ENCODE data around the gene NARS2.
A peak's percentile ranks its signal among the peaks of the same experiment; 100 is the strongest.

Gene NARS2

GRCh38 chr11:78535027-78535426 lies 39.6 kb downstream of the NARS2 start:
- Histone ChIP-seq H4K91ac (ENCODE audit: low read length) (no peak overlapping the region), H2BK12ac (ENCODE audit: low read length in 2 of 2) (no peak overlapping the region), H3K36me3 (ENCODE audit: control insufficient read depth in 1 of 2, insufficient read depth in 2 of 2, low read depth in 1 of 2, low read length in 2 of 2) (peaks cover 0 to 16% of the 10 kb centered on the region in 2 experiments), H3K27me3 (ENCODE audit: control insufficient read depth in 1 of 2, insufficient read depth in 1 of 2, low read length in 2 of 2) (no peaks in the 10 kb centered on the region), H3K9ac (ENCODE audit: low read length) (no peak overlapping the region), H3K4ac (ENCODE audit: low read depth in 1 of 2, low read length in 2 of 2) (no peak overlapping the region), H3K23ac (ENCODE audit: low read length in 2 of 2) (no peak overlapping the region), H3K79me1 (replicated peaks; ENCODE audit: low read length, poor library complexity, severe bottlenecking) (peaks cover 3% of the 10 kb centered on the region), H4K8ac (ENCODE audit: low read length) (no peak overlapping the region), H2BK120ac (ENCODE audit: low read depth, low read length) (no peak overlapping the region), H2AFZ (ENCODE audit: low read depth, low read length) (no peak overlapping the region), H3K4me3 (ENCODE audit: insufficient read depth in 1 of 2, low read depth in 1 of 2, low read length in 2 of 2) (no peak overlapping the region), H2BK5ac (ENCODE audit: low read depth, low read length, poor library complexity, severe bottlenecking) (no peak overlapping the region), H2AK5ac (ENCODE audit: low read length, severe bottlenecking) (no peak overlapping the region), H3K4me1 (ENCODE audit: control insufficient read depth, insufficient read depth, low read depth, low read length) (peaks cover 2% of the 10 kb centered on the region), H3K18ac (ENCODE audit: low read depth in 1 of 2, low read length in 2 of 2) (no peak overlapping the region), H3K4me2 (ENCODE audit: low read length, poor library complexity, severe bottlenecking) (no peak overlapping the region), H3K27ac (ENCODE audit: low read length, poor library complexity, severe bottlenecking) (no peak overlapping the region), H3K14ac (ENCODE audit: low read length in 2 of 2) (no peak overlapping the region), H3K9me3 (ENCODE audit: control insufficient read depth, low read length) (no peaks in the 10 kb centered on the region), H2BK15ac (ENCODE audit: low read depth, poor library complexity, severe bottlenecking) (no peak overlapping the region)
- no peak for DNase-seq
- no CpG with 5 or more reads among the region's 3 CpGs for WGBS

- H3K18ac ChIP-seq (ENCODE audit: low read depth in 1 of 2, low read length in 2 of 2) = no peak overlapping the region
- H2BK12ac ChIP-seq (ENCODE audit: low read length in 2 of 2) = no peak overlapping the region
- no peaks in the 10 kb centered on the region for H3K27me3 ChIP-seq (ENCODE audit: control insufficient read depth in 1 of 2, insufficient read depth in 1 of 2, low read length in 2 of 2)
- H3K9ac ChIP-seq (ENCODE audit: low read length) = no peak overlapping the region
- H2AK5ac ChIP-seq (ENCODE audit: low read length, severe bottlenecking) = no peak overlapping the region
- no peak overlapping the region for H3K4me3 ChIP-seq (ENCODE audit: insufficient read depth in 1 of 2, low read depth in 1 of 2, low read length in 2 of 2)
- no peak for DNase-seq
- no peak overlapping the region for H4K91ac ChIP-seq (ENCODE audit: low read length)
- no peak overlapping the region for H3K27ac ChIP-seq (ENCODE audit: low read length, poor library complexity, severe bottlenecking)
- H2BK120ac ChIP-seq (ENCODE audit: low read depth, low read length) = no peak overlapping the region
- no peak overlapping the region for H2AFZ ChIP-seq (ENCODE audit: low read depth, low read length)
- H3K79me1 ChIP-seq (replicated peaks; ENCODE audit: low read length, poor library complexity, severe bottlenecking) = peaks cover 3% of the 10 kb centered on the region
- no peak overlapping the region for H2BK5ac ChIP-seq (ENCODE audit: low read depth, low read length, poor library complexity, severe bottlenecking)
- no peak overlapping the region for H2BK15ac ChIP-seq (ENCODE audit: low read depth, poor library complexity, severe bottlenecking)
- no peak overlapping the region for H4K8ac ChIP-seq (ENCODE audit: low read length)
- H3K4ac ChIP-seq (ENCODE audit: low read depth in 1 of 2, low read length in 2 of 2) = no peak overlapping the region
- no peak overlapping the region for H3K14ac ChIP-seq (ENCODE audit: low read length in 2 of 2)
- peaks cover 0 to 16% of the 10 kb centered on the region in 2 experiments for H3K36me3 ChIP-seq (ENCODE audit: control insufficient read depth in 1 of 2, insufficient read depth in 2 of 2, low read depth in 1 of 2, low read length in 2 of 2)
- H3K9me3 ChIP-seq (ENCODE audit: control insufficient read depth, low read length) = no peaks in the 10 kb centered on the region
- H3K4me2 ChIP-seq (ENCODE audit: low read length, poor library complexity, severe bottlenecking) = no peak overlapping the region
- no peak overlapping the region for H3K23ac ChIP-seq (ENCODE audit: low read length in 2 of 2)
- peaks cover 2% of the 10 kb centered on the region for H3K4me1 ChIP-seq (ENCODE audit: control insufficient read depth, insufficient read depth, low read depth, low read length)
Measured at GRCh38 chr11:78533399-78533798, 41.3 kb downstream of the NARS2 start.

GRCh38 chr11:78532991-78533390 lies 41.7 kb downstream of the NARS2 start:
- Histone ChIP-seq H3K27me3 (ENCODE audit: control insufficient read depth in 1 of 2, insufficient read depth in 1 of 2, low read length in 2 of 2) (no peaks in the 10 kb centered on the region), H3K4ac (ENCODE audit: low read depth in 1 of 2, low read length in 2 of 2) (no peak overlapping the region), H2AK5ac (ENCODE audit: low read length, severe bottlenecking) (no peak overlapping the region), H4K8ac (ENCODE audit: low read length) (no peak overlapping the region), H3K79me1 (replicated peaks; ENCODE audit: low read length, poor library complexity, severe bottlenecking) (peaks cover 2% of the 10 kb centered on the region), H2AFZ (ENCODE audit: low read depth, low read length) (no peak overlapping the region), H2BK15ac (ENCODE audit: low read depth, poor library complexity, severe bottlenecking) (no peak overlapping the region), H2BK5ac (ENCODE audit: low read depth, low read length, poor library complexity, severe bottlenecking) (no peak overlapping the region), H3K14ac (ENCODE audit: low read length in 2 of 2) (no peak overlapping the region), H3K4me3 (ENCODE audit: insufficient read depth in 1 of 2, low read depth in 1 of 2, low read length in 2 of 2) (no peak overlapping the region), H3K18ac (ENCODE audit: low read depth in 1 of 2, low read length in 2 of 2) (no peak overlapping the region), H3K4me1 (ENCODE audit: control insufficient read depth, insufficient read depth, low read depth, low read length) (peaks cover 2% of the 10 kb centered on the region), H3K27ac (ENCODE audit: low read length, poor library complexity, severe bottlenecking) (peak overlapping the region; percentile 3), H3K9me3 (ENCODE audit: control insufficient read depth, low read length) (no peaks in the 10 kb centered on the region), H3K36me3 (ENCODE audit: control insufficient read depth in 1 of 2, insufficient read depth in 2 of 2, low read depth in 1 of 2, low read length in 2 of 2) (peaks cover 0 to 16% of the 10 kb centered on the region in 2 experiments), H3K23ac (ENCODE audit: low read length in 2 of 2) (no peak overlapping the region), H2BK12ac (ENCODE audit: low read length in 2 of 2) (no peak overlapping the region), H3K9ac (ENCODE audit: low read length) (no peak overlapping the region), H4K91ac (ENCODE audit: low read length) (no peak overlapping the region), H3K4me2 (ENCODE audit: low read length, poor library complexity, severe bottlenecking) (no peak overlapping the region), H2BK120ac (ENCODE audit: low read depth, low read length) (no peak overlapping the region)
- 98% methylated on average over 2 of the region's 3 CpGs for WGBS
- no peak for DNase-seq

GRCh38 chr11:78526497-78527146 lies 48.0 kb downstream of the NARS2 start:
- no peak for DNase-seq
- Histone ChIP-seq H3K9me3 (ENCODE audit: control insufficient read depth, low read length) (no peaks in the 10 kb centered on the region), H2BK120ac (ENCODE audit: low read depth, low read length) (no peak overlapping the region), H3K27ac (ENCODE audit: low read length, poor library complexity, severe bottlenecking) (no peak overlapping the region), H3K9ac (ENCODE audit: low read length) (no peak overlapping the region), H3K36me3 (ENCODE audit: control insufficient read depth in 1 of 2, insufficient read depth in 2 of 2, low read depth in 1 of 2, low read length in 2 of 2) (no peaks in the 10 kb centered on the region), H3K18ac (ENCODE audit: low read depth in 1 of 2, low read length in 2 of 2) (no peak overlapping the region), H3K4me1 (ENCODE audit: control insufficient read depth, insufficient read depth, low read depth, low read length) (no peaks in the 10 kb centered on the region), H2AK5ac (ENCODE audit: low read length, severe bottlenecking) (no peak overlapping the region), H2BK12ac (ENCODE audit: low read length in 2 of 2) (no peak overlapping the region), H3K27me3 (ENCODE audit: control insufficient read depth in 1 of 2, insufficient read depth in 1 of 2, low read length in 2 of 2) (no peaks in the 10 kb centered on the region), H3K79me1 (replicated peaks; ENCODE audit: low read length, poor library complexity, severe bottlenecking) (peaks cover 1% of the 10 kb centered on the region), H3K14ac (ENCODE audit: low read length in 2 of 2) (no peak overlapping the region), H3K4me3 (ENCODE audit: insufficient read depth in 1 of 2, low read depth in 1 of 2, low read length in 2 of 2) (no peak overlapping the region), H4K91ac (ENCODE audit: low read length) (no peak overlapping the region), H2BK5ac (ENCODE audit: low read depth, low read length, poor library complexity, severe bottlenecking) (no peak overlapping the region), H2AFZ (ENCODE audit: low read depth, low read length) (no peak overlapping the region), H3K4me2 (ENCODE audit: low read length, poor library complexity, severe bottlenecking) (no peak overlapping the region), H4K8ac (ENCODE audit: low read length) (no peak overlapping the region), H3K4ac (ENCODE audit: low read depth in 1 of 2, low read length in 2 of 2) (no peak overlapping the region), H3K23ac (ENCODE audit: low read length in 2 of 2) (no peak overlapping the region), H2BK15ac (ENCODE audit: low read depth, poor library complexity, severe bottlenecking) (no peak overlapping the region)
- WGBS = no CpG with 5 or more reads among the region's 6 CpGs

Measured in mesenchymal stem cell (in vitro differentiated cells and primary cell).